Epidermal melanocyte (primary cell): Measurements from ENCODE around the gene KLHL3.

Experiments used
- DNase-seq: peaks from one replicate; pipeline ENCODE4 v3.0.0; 2011; ENCODE audit warnings: low spot score; ENCODE audit not compliant: insufficient read length

Gene KLHL3

GRCh38 chr5:137582218-137582617 is 153.7 kb downstream of the KLHL3 start:
- no peak for DNase-seq

- DNase-seq = no peak
Observed at GRCh38 chr5:137581776-137582175, 154.1 kb downstream of the KLHL3 start.

GRCh38 chr5:137580030-137580429 is 155.9 kb downstream of the KLHL3 start:
- DNase-seq = no peak

- DNase-seq = no peak
Observed at GRCh38 chr5:137575847-137576246, 160.0 kb downstream of the KLHL3 start.

- no peak for DNase-seq
Observed at GRCh38 chr5:137575211-137575610, 160.7 kb downstream of the KLHL3 start.

- no peak for DNase-seq
Observed at GRCh38 chr5:137573376-137573775, 162.5 kb downstream of the KLHL3 start.

GRCh38 chr5:137572042-137572695 is 163.7 kb downstream of the KLHL3 start:
- no peak for DNase-seq

GRCh38 chr5:137570070-137570469 is 165.8 kb downstream of the KLHL3 start:
- no peak for DNase-seq
